PFSK-1 (cell line): ENCODE data around the gene RNF152. TPM values are rescaled to one million over a fixed set of nuclear protein-coding genes. Genes with fewer than 3 reads are reported as not detected.

Experiments used
- FOXP2 ChIP-seq: optimal IDR thresholded peaks from 2 replicates; pipeline ENCODE3; 2011; ENCODE audit warnings: borderline replicate concordance, control low read depth, inconsistent platforms; ENCODE audit not compliant: insufficient read depth; ENCODE audit errors: extremely low read length, extremely low read depth
- POLR2AphosphoS5 ChIP-seq: IDR thresholded peaks from 2 replicates; pipeline ENCODE4 v1.6.1; 2012; ENCODE audit warnings: low read depth, mild to moderate bottlenecking, control low read depth, low read length, moderate library complexity
- SIN3A ChIP-seq: IDR thresholded peaks from 2 replicates; pipeline ENCODE4 v1.6.1; 2012; ENCODE audit warnings: mild to moderate bottlenecking, low read length, moderate library complexity, borderline replicate concordance; ENCODE audit not compliant: insufficient read depth
- TAF1 ChIP-seq: IDR thresholded peaks from 2 replicates; pipeline ENCODE4 v1.6.1; 2012; ENCODE audit warnings: low read length, control low read depth, borderline replicate concordance; ENCODE audit not compliant: insufficient read depth
- polyA plus RNA-seq: library from polyadenylated mRNA; unstranded; fragments of >200 nt; gene quantifications from one replicate; pipeline ENCODE4 v1.2.1, GENCODE V29; 2012; ENCODE audit warnings: low read depth, missing spikeins; ENCODE audit not compliant: insufficient read length
- TF ChIP-seq, protein P1 (sequence below), 2 experiments: IDR thresholded peaks; 2 replicates each; pipeline versions ENCODE4 v1.6.1 to v1.8.0; 2011 to 2012; ENCODE audit warnings: low read depth in 2 of 2, low read length in 2 of 2, control low read depth in 1 of 2, inconsistent platforms in 1 of 2, mild to moderate bottlenecking in 1 of 2, moderate library complexity in 1 of 2; ENCODE audit not compliant: insufficient read depth in 1 of 2

RNF152 gene
- 3.8 TPM for polyA plus RNA-seq

DNA sequence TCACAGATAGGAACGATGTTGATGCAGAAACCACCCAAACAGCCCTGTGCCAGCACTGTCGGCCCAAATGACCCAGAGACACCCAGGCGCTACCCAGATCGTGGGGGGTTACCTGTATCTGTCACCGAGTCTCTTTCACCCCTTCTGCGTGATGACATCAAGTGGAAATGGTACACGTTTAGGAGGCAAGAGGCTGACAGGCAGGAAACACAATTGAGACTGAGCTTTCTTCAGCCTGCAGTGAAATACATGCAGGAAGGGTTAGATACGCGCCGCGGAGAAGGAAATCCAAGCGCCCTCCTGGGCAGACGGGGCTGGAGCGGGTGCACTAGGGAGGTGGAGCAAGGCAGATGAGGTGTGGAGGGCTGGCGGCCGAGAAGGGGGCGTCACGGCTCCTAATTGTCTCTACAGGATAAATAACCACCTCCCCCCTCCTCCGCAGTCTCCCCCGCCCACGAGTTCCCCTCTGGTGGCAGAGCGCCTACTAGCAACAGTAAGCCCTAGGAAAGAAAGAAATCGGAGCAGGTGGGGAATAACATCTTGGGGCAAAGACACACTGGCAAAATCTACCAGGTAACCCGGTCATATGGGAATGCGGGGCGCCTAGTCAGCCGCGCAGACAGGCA lies at the start of gene RNF152:
Gene RNF152, minus strand, starts transcription at position 325 of the 626 bp plus-strand sequence. CDS start 76,544 bp downstream, outside the sequence.
- TF ChIP-seq FOXP2: no peak
- TF ChIP-seq TAF1: no peak
- no peak for TF ChIP-seq POLR2AphosphoS5
- no peak for TF ChIP-seq SIN3A
- TF ChIP-seq, protein P1, sequence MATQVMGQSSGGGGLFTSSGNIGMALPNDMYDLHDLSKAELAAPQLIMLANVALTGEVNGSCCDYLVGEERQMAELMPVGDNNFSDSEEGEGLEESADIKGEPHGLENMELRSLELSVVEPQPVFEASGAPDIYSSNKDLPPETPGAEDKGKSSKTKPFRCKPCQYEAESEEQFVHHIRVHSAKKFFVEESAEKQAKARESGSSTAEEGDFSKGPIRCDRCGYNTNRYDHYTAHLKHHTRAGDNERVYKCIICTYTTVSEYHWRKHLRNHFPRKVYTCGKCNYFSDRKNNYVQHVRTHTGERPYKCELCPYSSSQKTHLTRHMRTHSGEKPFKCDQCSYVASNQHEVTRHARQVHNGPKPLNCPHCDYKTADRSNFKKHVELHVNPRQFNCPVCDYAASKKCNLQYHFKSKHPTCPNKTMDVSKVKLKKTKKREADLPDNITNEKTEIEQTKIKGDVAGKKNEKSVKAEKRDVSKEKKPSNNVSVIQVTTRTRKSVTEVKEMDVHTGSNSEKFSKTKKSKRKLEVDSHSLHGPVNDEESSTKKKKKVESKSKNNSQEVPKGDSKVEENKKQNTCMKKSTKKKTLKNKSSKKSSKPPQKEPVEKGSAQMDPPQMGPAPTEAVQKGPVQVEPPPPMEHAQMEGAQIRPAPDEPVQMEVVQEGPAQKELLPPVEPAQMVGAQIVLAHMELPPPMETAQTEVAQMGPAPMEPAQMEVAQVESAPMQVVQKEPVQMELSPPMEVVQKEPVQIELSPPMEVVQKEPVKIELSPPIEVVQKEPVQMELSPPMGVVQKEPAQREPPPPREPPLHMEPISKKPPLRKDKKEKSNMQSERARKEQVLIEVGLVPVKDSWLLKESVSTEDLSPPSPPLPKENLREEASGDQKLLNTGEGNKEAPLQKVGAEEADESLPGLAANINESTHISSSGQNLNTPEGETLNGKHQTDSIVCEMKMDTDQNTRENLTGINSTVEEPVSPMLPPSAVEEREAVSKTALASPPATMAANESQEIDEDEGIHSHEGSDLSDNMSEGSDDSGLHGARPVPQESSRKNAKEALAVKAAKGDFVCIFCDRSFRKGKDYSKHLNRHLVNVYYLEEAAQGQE (IDR thresholded peaks at IDR 0.05; ENCODE audit: insufficient read depth in 1 of 2, low read depth in 2 of 2, low read length in 2 of 2): no peak

DNA sequence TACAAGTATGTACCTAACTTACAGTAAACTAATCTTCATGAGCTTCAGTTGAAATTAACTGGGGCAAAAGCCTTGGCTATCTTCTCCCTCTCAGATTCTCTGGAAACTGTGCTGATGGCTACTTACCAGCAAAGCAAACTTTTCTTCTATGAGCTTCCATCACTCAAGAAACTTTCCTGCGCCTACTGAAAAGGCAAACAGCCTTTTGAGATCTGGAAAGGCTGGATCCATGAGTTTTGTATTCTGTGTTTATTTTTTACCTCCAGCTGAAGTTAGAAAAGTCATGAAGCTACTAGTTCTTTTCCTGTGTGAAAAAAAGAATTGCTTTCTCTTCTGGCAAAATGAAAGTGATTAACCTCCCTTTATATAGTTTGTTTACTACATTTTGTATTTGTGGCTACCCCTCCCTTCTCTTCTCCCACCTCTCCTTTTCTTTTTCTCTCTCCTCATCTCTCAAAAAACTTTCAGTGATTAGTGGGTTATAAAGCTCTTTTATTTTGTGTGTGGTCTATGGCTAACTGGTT lies 49.2 kb upstream of the RNF152 start:
- no peak for TF ChIP-seq FOXP2

GRCh38 chr18:61939046-61939674 lies 46.4 kb upstream of the RNF152 start:
- no peak for TF ChIP-seq FOXP2
- TF ChIP-seq, protein P1 (IDR thresholded peaks at IDR 0.05; ENCODE audit: insufficient read depth in 1 of 2, low read depth in 2 of 2, low read length in 2 of 2): no peak

DNA sequence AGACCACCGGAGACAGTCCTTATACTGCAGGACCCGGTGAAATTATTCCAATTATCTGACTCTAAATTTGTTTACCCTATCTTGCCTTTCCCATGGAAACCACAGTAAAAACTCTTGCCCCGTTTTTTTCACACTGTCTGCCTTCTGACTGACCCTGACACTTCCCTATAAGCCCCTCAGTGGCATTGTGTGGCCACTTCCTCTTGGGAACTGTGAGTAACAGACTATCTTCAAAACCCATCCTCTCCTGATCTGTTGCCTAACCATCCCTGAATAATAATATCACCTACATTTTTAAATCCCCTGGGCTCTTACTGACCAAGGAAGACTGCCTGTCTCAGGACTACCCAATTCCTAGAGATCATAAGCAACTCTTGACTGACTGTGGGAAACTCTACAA lies 42.6 kb upstream of the RNF152 start:
- TF ChIP-seq, protein P1 (IDR thresholded peaks at IDR 0.05; ENCODE audit: insufficient read depth in 1 of 2, low read depth in 2 of 2, low read length in 2 of 2): no peak
- no peak for TF ChIP-seq POLR2AphosphoS5
- TF ChIP-seq FOXP2: no peak
- no peak for TF ChIP-seq SIN3A
- no peak for TF ChIP-seq TAF1

GRCh38 chr18:61931654-61932379 lies 39.0 kb upstream of the RNF152 start:
- TF ChIP-seq SIN3A: no peak
- TF ChIP-seq POLR2AphosphoS5: no peak
- TF ChIP-seq, protein P1 (IDR thresholded peaks at IDR 0.05; ENCODE audit: insufficient read depth in 1 of 2, low read depth in 2 of 2, low read length in 2 of 2): no peak
